ENCODE results near the gene ULK3. TPM values are rescaled to one million over a fixed set of nuclear protein-coding genes. Genes with fewer than 3 reads are reported as not detected.
"Not testable (repeated sequence)": the region's sequence is repeated elsewhere in the genome, so short reads cannot be mapped to it uniquely, and the experiment has no call there.

The ULK3 gene
- polyA plus RNA-seq, 1 experiment, result 14.2 TPM

GRCh38 chr15:74889883-74890664 is 47.1 kb upstream of the ULK3 start, which contains the start of gene MPI:
TSS of gene MPI (plus strand) at chr15:74890042. CDS start at chr15:74890074, 32 bp downstream.
- DNase-seq (ENCODE audit: low read depth, low spot score), result peak; percentile 30
- TF ChIP-seq, protein P1, sequence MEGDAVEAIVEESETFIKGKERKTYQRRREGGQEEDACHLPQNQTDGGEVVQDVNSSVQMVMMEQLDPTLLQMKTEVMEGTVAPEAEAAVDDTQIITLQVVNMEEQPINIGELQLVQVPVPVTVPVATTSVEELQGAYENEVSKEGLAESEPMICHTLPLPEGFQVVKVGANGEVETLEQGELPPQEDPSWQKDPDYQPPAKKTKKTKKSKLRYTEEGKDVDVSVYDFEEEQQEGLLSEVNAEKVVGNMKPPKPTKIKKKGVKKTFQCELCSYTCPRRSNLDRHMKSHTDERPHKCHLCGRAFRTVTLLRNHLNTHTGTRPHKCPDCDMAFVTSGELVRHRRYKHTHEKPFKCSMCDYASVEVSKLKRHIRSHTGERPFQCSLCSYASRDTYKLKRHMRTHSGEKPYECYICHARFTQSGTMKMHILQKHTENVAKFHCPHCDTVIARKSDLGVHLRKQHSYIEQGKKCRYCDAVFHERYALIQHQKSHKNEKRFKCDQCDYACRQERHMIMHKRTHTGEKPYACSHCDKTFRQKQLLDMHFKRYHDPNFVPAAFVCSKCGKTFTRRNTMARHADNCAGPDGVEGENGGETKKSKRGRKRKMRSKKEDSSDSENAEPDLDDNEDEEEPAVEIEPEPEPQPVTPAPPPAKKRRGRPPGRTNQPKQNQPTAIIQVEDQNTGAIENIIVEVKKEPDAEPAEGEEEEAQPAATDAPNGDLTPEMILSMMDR (IDR thresholded peaks at IDR 0.05; ENCODE audit: low read depth, low read length), result no peak
- POLR2A ChIA-PET, result interaction anchor here (0.6 to 1.6 kb wide), 3 partner anchors 9 to 16 kb away, joined by 4 to 5 read pairs (median 5); partner anchors contain the start of gene FAM219B
- Histone ChIP-seq H3K4me3 (ENCODE audit: low read depth, low read length) (peak within 1 kb of the TSS; percentile 96), H3K27ac (ENCODE audit: low read depth, low read length) (no peak within 1 kb of the TSS), H3K27me3 (ENCODE audit: control insufficient read depth, insufficient read depth, low read length) (no peaks in the 10 kb centered on the region), H3K9me3 (ENCODE audit: control insufficient read depth, insufficient read depth, low read length) (no peaks in the 10 kb centered on the region; the same call in 1 of the 2 replicates)
- CTCF ChIA-PET, result interaction anchor here (1.1 to 5.7 kb wide), 2 partner anchors 12 to 60 kb away, joined by 4 to 61 read pairs; no protein-coding TSS in a partner anchor

- DNase-seq (ENCODE audit: low read depth, low spot score), result no peak
Observed at GRCh38 chr15:74889390-74889882, 46.5 kb upstream of the ULK3 start.

GRCh38 chr15:74888716-74889115 is 45.8 kb upstream of the ULK3 start:
- TF ChIP-seq, protein P1 (IDR thresholded peaks at IDR 0.05; ENCODE audit: low read depth, low read length), result no peak
- H3K9me3 ChIP-seq (ENCODE audit: control insufficient read depth, insufficient read depth, low read length), result no peaks in the 10 kb centered on the region; the same call in 1 of the 2 replicates
- H3K27ac ChIP-seq (ENCODE audit: low read depth, low read length), result no peak overlapping the region
- no peak for DNase-seq (ENCODE audit: low read depth, low spot score)
- no peaks in the 10 kb centered on the region for H3K27me3 ChIP-seq (ENCODE audit: control insufficient read depth, insufficient read depth, low read length)
- no peak overlapping the region for H3K4me3 ChIP-seq (ENCODE audit: low read depth, low read length)
- ChIA-PET CTCF (interaction anchor here (5.7 kb wide), 1 partner anchor 13 kb away, joined by 61 read pairs; no protein-coding TSS in a partner anchor), POLR2A (interaction anchor here (1.1 to 1.6 kb wide), 2 partner anchors 13 to 18 kb away, joined by 3 to 5 read pairs; partner anchors contain the start of gene FAM219B)

More at GRCh38 chr15:74889390-74889882, 46.5 kb upstream of the ULK3 start:
- H3K27ac ChIP-seq (ENCODE audit: low read depth, low read length), result no peak overlapping the region
- CTCF ChIA-PET, result interaction anchor here (1.1 to 5.7 kb wide), 2 partner anchors 12 to 61 kb away, joined by 4 to 61 read pairs; no protein-coding TSS in a partner anchor
- no peaks in the 10 kb centered on the region for H3K27me3 ChIP-seq (ENCODE audit: control insufficient read depth, insufficient read depth, low read length)
- H3K9me3 ChIP-seq (ENCODE audit: control insufficient read depth, insufficient read depth, low read length), result no peaks in the 10 kb centered on the region; the same call in 1 of the 2 replicates
- TF ChIP-seq, protein P1 (IDR thresholded peaks at IDR 0.05; ENCODE audit: low read depth, low read length), result no peak
- H3K4me3 ChIP-seq (ENCODE audit: low read depth, low read length), result peak overlapping the region; percentile 96
- POLR2A ChIA-PET, result interaction anchor here (0.6 to 1.6 kb wide), 3 partner anchors 8 to 17 kb away, joined by 4 to 5 read pairs (median 5); partner anchors contain the start of gene FAM219B

GRCh38 chr15:74887537-74888193 is 44.7 kb upstream of the ULK3 start:
- POLR2A ChIA-PET, result interaction anchor here (1.1 kb wide), 1 partner anchor 14 kb away, joined by 3 read pairs; no protein-coding TSS in a partner anchor
- CTCF ChIA-PET, result not testable (repeated sequence)

GRCh38 chr15:74885461-74885860 is 42.5 kb upstream of the ULK3 start:
- no peaks in the 10 kb centered on the region for H3K27me3 ChIP-seq (ENCODE audit: control insufficient read depth, insufficient read depth, low read length)
- H3K4me3 ChIP-seq (ENCODE audit: low read depth, low read length), result no peak overlapping the region
- TF ChIP-seq, protein P1 (IDR thresholded peaks at IDR 0.05; ENCODE audit: low read depth, low read length), result no peak
- H3K9me3 ChIP-seq (ENCODE audit: control insufficient read depth, insufficient read depth, low read length), result peaks cover 9% of the 10 kb centered on the region; the same call in 1 of the 2 replicates
- CTCF ChIA-PET, result interaction anchor here (3.0 kb wide), 1 partner anchor 17 kb away, joined by 20 read pairs; no protein-coding TSS in a partner anchor
- DNase-seq (ENCODE audit: low read depth, low spot score), result no peak
- POLR2A ChIA-PET, result interaction anchor here (1.4 kb wide), 1 partner anchor 12 kb away, joined by 5 read pairs; the partner anchor contains the start of gene SCAMP2
- H3K27ac ChIP-seq (ENCODE audit: low read depth, low read length), result no peak overlapping the region

More at GRCh38 chr15:74887537-74888193, 44.7 kb upstream of the ULK3 start:
- H3K4me3 ChIP-seq (ENCODE audit: low read depth, low read length); H3K27me3 ChIP-seq (ENCODE audit: control insufficient read depth, insufficient read depth, low read length); DNase-seq (ENCODE audit: low read depth, low spot score); H3K27ac ChIP-seq (ENCODE audit: low read depth, low read length); H3K9me3 ChIP-seq (ENCODE audit: control insufficient read depth, insufficient read depth, low read length): not testable (repeated sequence)

All from AG04450 (cell line).